RWPE1 (cell line): ENCODE data around the gene EXOC3L4.

Experiments
- CTCF ChIA-PET: fragments of 350-600 bp; sonication (Branson Sonifier 250); formaldehyde crosslinking; extraction: SDS; loops from one replicate; lab custom pipeline; 2021; lab: Yijun Ruan, JAX
- POLR2A ChIA-PET: fragments of 400-600 bp; formaldehyde crosslinking; extraction: SDS; loops from one replicate; lab custom pipeline; 2020; ENCODE audit warnings: antibody characterized with exemption; ENCODE audit not compliant: low non-redundant PET; lab: Yijun Ruan, JAX
- DNase-seq: peaks from one replicate; pipeline ENCODE4 v3.0.0; 2012; ENCODE audit warnings: low spot score
- H3K27ac ChIP-seq: fragments of 450-650 bp; 2 replicates; pipeline ENCODE4 v1.5.1; 2017
- CTCF ChIP-seq: fragments of 450-650 bp; conservative IDR thresholded peaks from 2 replicates; pipeline ENCODE4 v1.5.1; 2017; ENCODE audit warnings: low read depth, mild to moderate bottlenecking

EXOC3L4 gene

DNA sequence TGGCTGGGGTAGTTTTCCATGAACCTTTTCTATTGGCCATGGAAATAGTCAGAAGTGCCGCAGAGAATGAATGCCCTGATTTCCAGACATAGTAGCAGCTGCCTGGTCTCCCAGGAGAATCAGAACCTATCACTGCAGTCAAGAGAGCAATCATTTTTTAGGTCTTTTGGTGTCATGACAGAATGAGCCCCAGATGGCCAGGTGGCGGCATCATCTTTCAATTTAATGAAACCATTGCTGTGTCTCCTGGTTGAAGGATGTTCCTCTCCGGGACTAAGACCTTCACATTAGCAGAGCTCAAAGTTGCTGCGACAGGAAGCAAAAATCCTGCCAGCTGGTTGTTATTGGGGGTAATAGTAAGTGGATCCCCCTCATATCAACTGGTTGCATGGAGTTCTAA lies 47.5 kb downstream of the EXOC3L4 start:
- ChIA-PET CTCF (interaction anchor here (0.8 kb wide), 1 partner anchor 10 kb away, joined by 4 read pairs; no protein-coding TSS in a partner anchor), POLR2A (no interaction called here)
- H3K27ac ChIP-seq, result no peak overlapping the region
- DNase-seq, result no peak
- no peak for TF ChIP-seq CTCF

DNA sequence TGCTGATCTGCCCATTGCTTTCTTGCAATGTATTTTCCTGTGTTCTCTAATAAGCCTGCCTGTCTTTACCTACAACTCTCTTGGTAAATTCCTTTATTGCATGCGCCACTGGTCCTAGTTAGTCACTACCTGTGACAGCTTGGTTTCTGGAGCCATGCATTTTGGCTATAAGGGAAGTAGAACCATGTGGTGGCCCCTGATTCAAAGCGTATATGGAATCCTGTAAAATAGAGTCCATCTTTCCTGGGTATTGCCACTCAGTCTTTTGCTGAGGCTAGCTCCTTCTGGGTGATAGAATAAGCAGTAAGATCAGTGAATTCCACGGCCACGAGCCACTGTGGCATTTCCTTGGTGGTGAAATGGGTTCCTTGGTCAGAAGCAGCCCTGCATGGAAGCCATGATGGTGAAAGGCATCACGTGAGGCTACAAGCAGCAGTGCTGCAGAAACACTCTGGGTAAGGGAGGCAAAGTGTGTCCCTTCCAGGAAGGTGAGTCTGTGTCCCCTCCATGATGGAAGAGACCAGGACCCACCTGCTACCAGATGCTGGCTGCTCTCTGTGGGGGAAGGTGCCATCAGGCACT lies 48.3 kb downstream of the EXOC3L4 start:
- no peak for TF ChIP-seq CTCF
- ChIA-PET POLR2A (no interaction called here), CTCF (interaction anchor here (0.6 to 0.8 kb wide), 3 partner anchors 8 to 118 kb away, joined by 4 to 6 read pairs (median 4); no protein-coding TSS in a partner anchor)
- no peak overlapping the region for H3K27ac ChIP-seq
- no peak for DNase-seq

DNA sequence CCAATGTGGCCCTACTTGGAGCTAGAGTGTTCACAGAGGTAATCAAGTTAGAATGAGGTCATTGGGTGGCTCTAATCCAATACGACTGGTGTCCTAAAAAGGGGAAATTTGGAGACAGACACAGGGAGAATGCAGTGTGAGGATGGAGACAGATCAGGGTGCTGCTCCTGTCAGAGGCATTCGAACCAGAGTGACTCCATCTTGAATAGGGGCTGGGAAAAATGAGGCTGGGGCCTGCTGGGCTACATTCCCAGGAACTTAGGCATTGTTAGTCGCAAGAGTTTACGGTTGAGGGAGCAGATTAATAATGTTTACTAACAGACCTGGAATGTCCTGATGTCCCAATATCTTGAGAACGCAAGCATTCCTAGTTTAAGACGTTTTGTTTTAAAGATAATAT lies 49.0 kb downstream of the EXOC3L4 start:
- ChIA-PET CTCF (no interaction called here), POLR2A (no interaction called here)
- peak; percentile 41 for DNase-seq
- H3K27ac ChIP-seq, result no peak overlapping the region
- TF ChIP-seq CTCF, result no peak

- peak; percentile 17 for DNase-seq
- TF ChIP-seq CTCF, result no peak
- ChIA-PET POLR2A (no interaction called here), CTCF (no interaction called here)
- no peak overlapping the region for H3K27ac ChIP-seq
Measured at GRCh38 chr14:103144085-103144484, 49.6 kb downstream of the EXOC3L4 start.

- no peak for DNase-seq
- ChIA-PET POLR2A (no interaction called here), CTCF (interaction anchor here (0.6 kb wide), 1 partner anchor 16 kb away, joined by 3 read pairs; no protein-coding TSS in a partner anchor)
- no peak overlapping the region for H3K27ac ChIP-seq
- no peak for TF ChIP-seq CTCF
Measured at GRCh38 chr14:103146141-103146709, 51.7 kb downstream of the EXOC3L4 start.

DNA sequence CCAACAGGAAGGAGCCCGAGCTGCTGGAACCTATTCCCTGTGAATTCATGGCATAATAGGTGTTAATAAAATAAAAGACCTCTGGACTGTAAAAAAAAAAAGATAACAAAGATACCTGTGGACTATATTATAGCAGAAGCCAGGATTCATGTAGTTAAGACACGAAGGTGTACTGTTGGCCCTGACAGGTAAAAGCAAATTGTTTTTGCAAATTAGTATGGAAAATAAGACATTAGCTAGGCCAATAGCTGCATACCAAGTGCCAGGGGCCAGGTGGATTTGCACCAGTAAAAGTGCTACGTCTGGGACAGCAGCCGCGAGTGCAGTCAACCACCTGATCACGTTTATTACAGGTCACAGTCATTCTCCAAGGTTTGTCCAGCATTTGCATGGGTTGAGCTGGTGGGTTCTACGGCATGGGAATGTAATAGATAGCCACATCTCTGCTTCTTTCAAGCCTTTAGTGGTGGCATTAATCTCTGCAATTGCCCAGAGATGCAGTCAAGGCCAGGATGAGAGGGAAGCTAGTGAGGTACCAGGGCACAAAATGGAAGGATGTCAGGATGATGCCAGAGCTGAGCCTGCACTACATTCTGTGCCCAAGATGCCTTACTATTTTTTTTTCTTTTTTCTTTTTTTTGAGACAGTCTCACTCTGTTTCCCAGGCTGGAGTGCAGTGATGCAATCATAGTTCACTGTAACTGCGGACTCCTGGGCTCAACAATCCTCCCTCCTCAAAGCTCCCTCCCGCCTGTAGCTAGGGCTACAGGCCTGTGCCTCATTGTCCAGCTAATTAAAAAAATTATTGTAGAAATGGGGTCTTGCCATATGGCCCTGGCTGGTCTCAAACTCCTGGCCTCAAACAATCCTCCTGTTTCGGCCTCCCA lies 55.1 kb downstream of the EXOC3L4 start:
- CTCF ChIA-PET, result no interaction called here
- POLR2A ChIA-PET, result no interaction called here
- DNase-seq, result no peak
- H3K27ac ChIP-seq, result no peak overlapping the region
- no peak for TF ChIP-seq CTCF
